ENCODE measurements around the gene APCDD1L. TPM values are rescaled to one million over a fixed set of nuclear protein-coding genes. Genes with fewer than 3 reads are reported as not detected.

The APCDD1L gene
- total RNA-seq, 4 donors from 2014 or later: not detected

GRCh38 chr20:58495623-58496428, 19.4 kb downstream of the APCDD1L start:
- Histone ChIP-seq H3K27ac (no peak overlapping the region), H3K9me3 (no peaks in the 10 kb centered on the region), H3K4me1 (no peaks in the 10 kb centered on the region), H3K27me3 (no peaks in the 10 kb centered on the region), H3K36me3 (no peaks in the 10 kb centered on the region), H3K4me3 (no peak overlapping the region)
- DNase-seq: no peak
- TF ChIP-seq POLR2A (IDR thresholded peaks at IDR 0.05) (no peak), CTCF (IDR thresholded peaks at IDR 0.05) (no peak)

- no peak for TF ChIP-seq POLR2A (IDR thresholded peaks at IDR 0.05)
- TF ChIP-seq CTCF (IDR thresholded peaks at IDR 0.05): no peak
- H3K27ac ChIP-seq: no peak overlapping the region
- H3K4me1 ChIP-seq: no peaks in the 10 kb centered on the region
- DNase-seq: no peak
- H3K36me3 ChIP-seq: no peaks in the 10 kb centered on the region
- no peaks in the 10 kb centered on the region for H3K27me3 ChIP-seq
- H3K9me3 ChIP-seq: no peaks in the 10 kb centered on the region
- H3K4me3 ChIP-seq: no peak overlapping the region
Observed at GRCh38 chr20:58494923-58495622, 20.1 kb downstream of the APCDD1L start.

GRCh38 chr20:58492795-58493524, 22.2 kb downstream of the APCDD1L start:
- DNase-seq: no peak
- Histone ChIP-seq H3K4me3 (no peak overlapping the region), H3K27me3 (no peaks in the 10 kb centered on the region), H3K27ac (no peak overlapping the region), H3K36me3 (no peaks in the 10 kb centered on the region), H3K9me3 (no peaks in the 10 kb centered on the region), H3K4me1 (no peaks in the 10 kb centered on the region)
- no peak for TF ChIP-seq POLR2A (IDR thresholded peaks at IDR 0.05)
- no peak for TF ChIP-seq CTCF (IDR thresholded peaks at IDR 0.05)

- Histone ChIP-seq H3K36me3 (no peaks in the 10 kb centered on the region), H3K27ac (no peak overlapping the region), H3K4me3 (no peak overlapping the region), H3K27me3 (no peaks in the 10 kb centered on the region), H3K9me3 (no peaks in the 10 kb centered on the region), H3K4me1 (no peaks in the 10 kb centered on the region)
- no peak for TF ChIP-seq CTCF (IDR thresholded peaks at IDR 0.05)
- TF ChIP-seq POLR2A (IDR thresholded peaks at IDR 0.05): no peak
- DNase-seq: no peak
Observed at GRCh38 chr20:58492074-58492718, 23.0 kb downstream of the APCDD1L start.

- Histone ChIP-seq H3K9me3 (peaks cover 0 to 6% (median 0%) of the 10 kb centered on the region in 4 donors), H3K27me3 (no peaks in the 10 kb centered on the region), H3K4me1 (no peaks in the 10 kb centered on the region), H3K27ac (no peak overlapping the region), H3K4me3 (no peak overlapping the region), H3K36me3 (no peaks in the 10 kb centered on the region)
- DNase-seq: no peak
- no peak for TF ChIP-seq CTCF (IDR thresholded peaks at IDR 0.05)
- no peak for TF ChIP-seq POLR2A (IDR thresholded peaks at IDR 0.05)
Observed at GRCh38 chr20:58486207-58486606, 29.0 kb downstream of the APCDD1L start.

All from Peyer's patch (tissue), 4 donors.